H1 (cell line): Measurements from ENCODE around the gene CSNK1D.

Experiments
- CEBPB ChIP-seq: IDR thresholded peaks from 2 replicates; pipeline ENCODE4 v1.6.1; 2012; ENCODE audit warnings: low read depth, low read length
- POLR2A ChIP-seq, 2 experiments: IDR thresholded peaks; 1 replicate in 1 of 2; 2 replicates in 1 of 2; pipeline ENCODE4 v1.6.1; 2011; ENCODE audit warnings: low read depth in 2 of 2, low read length in 2 of 2, mild to moderate bottlenecking in 2 of 2; ENCODE audit errors: control extremely low read depth in 1 of 2
- SIN3A ChIP-seq, 2 experiments: IDR thresholded peaks in 1 of 2; conservative IDR thresholded peaks in 1 of 2; 2 replicates each; pipeline ENCODE4 v1.6.1; 2011 to 2012; ENCODE audit warnings: low read length in 2 of 2, improper control_type of control experiment in 1 of 2, low read depth in 1 of 2, mild to moderate bottlenecking in 1 of 2
- SP1 ChIP-seq: IDR thresholded peaks from 2 replicates; pipeline ENCODE4 v1.6.1; 2011; ENCODE audit warnings: low read depth, low read length
- TF ChIP-seq, protein P1 (sequence below), 3 experiments: IDR thresholded peaks; 1 replicate in 2 of 3; 2 replicates in 1 of 3; pipeline versions ENCODE4 v1.5.1 to v1.6.1; 2011; ENCODE audit warnings: low read length in 3 of 3, mild to moderate bottlenecking in 3 of 3, inconsistent platforms in 2 of 3, low read depth in 1 of 3, moderate library complexity in 1 of 3; ENCODE audit not compliant: insufficient read depth in 1 of 3; ENCODE audit errors: control extremely low read depth in 1 of 3
- TF ChIP-seq, protein P2 (sequence below): IDR thresholded peaks from 2 replicates; pipeline ENCODE4 v1.6.1; 2011; ENCODE audit warnings: low read length, improper control_type of control experiment
- TF ChIP-seq, protein P3 (sequence below): IDR thresholded peaks from 2 replicates; pipeline ENCODE4 v1.6.1; 2012; ENCODE audit warnings: inconsistent platforms

DNA sequence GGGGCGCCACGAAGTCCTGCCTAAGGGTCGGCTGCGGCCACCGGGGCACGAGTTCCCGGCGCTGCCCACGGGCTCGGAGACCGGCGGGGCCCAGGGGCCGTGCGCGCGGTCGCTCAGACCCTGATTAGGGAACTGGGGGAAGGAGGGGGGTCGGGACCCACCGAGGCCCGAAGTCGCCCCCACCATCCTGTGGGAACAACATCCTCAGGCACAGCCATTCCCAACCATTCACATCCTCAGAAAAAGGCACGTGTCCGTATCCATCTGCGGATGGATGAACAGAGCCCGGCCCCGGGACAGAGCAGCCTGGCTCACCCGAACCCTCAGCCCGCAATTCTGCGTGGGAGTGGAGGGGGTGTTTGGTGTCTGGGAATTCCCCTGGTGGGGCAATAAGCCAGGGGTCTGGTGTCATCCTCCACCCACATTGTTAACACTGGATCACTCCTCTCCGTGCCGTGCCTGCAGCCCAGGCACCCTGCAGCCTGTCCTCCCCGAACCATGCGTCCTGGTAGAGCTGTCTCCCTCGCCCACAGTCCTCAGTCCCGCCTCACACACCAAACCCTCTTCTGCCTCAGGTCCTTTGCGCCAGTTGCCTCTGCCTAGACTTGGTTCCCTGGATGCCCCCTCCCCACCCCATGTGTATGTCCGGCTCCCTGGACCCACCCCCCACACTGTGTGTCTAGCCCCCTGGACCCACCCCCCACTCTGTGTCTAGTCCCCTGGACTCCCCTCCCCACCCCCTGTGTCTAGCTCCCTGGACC is 60.1 kb downstream of the CSNK1D start:
- no peak for TF ChIP-seq SIN3A (conservative IDR thresholded peaks at IDR 0.05 in 1 of 2, IDR thresholded peaks at IDR 0.05 in 1 of 2; ENCODE audit: low read depth in 1 of 2, low read length in 2 of 2)
- TF ChIP-seq, protein P1, sequence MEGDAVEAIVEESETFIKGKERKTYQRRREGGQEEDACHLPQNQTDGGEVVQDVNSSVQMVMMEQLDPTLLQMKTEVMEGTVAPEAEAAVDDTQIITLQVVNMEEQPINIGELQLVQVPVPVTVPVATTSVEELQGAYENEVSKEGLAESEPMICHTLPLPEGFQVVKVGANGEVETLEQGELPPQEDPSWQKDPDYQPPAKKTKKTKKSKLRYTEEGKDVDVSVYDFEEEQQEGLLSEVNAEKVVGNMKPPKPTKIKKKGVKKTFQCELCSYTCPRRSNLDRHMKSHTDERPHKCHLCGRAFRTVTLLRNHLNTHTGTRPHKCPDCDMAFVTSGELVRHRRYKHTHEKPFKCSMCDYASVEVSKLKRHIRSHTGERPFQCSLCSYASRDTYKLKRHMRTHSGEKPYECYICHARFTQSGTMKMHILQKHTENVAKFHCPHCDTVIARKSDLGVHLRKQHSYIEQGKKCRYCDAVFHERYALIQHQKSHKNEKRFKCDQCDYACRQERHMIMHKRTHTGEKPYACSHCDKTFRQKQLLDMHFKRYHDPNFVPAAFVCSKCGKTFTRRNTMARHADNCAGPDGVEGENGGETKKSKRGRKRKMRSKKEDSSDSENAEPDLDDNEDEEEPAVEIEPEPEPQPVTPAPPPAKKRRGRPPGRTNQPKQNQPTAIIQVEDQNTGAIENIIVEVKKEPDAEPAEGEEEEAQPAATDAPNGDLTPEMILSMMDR (IDR thresholded peaks at IDR 0.05; ENCODE audit: control extremely low read depth in 1 of 3, insufficient read depth in 1 of 3, low read depth in 1 of 3, low read length in 3 of 3), result no peak
- TF ChIP-seq POLR2A (IDR thresholded peaks at IDR 0.05; ENCODE audit: control extremely low read depth in 1 of 2, low read depth in 2 of 2, low read length in 2 of 2), result no peak
- TF ChIP-seq, protein P2, sequence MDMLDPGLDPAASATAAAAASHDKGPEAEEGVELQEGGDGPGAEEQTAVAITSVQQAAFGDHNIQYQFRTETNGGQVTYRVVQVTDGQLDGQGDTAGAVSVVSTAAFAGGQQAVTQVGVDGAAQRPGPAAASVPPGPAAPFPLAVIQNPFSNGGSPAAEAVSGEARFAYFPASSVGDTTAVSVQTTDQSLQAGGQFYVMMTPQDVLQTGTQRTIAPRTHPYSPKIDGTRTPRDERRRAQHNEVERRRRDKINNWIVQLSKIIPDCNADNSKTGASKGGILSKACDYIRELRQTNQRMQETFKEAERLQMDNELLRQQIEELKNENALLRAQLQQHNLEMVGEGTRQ, result peak; percentile 65
- no peak for TF ChIP-seq CEBPB
- TF ChIP-seq, protein P3, sequence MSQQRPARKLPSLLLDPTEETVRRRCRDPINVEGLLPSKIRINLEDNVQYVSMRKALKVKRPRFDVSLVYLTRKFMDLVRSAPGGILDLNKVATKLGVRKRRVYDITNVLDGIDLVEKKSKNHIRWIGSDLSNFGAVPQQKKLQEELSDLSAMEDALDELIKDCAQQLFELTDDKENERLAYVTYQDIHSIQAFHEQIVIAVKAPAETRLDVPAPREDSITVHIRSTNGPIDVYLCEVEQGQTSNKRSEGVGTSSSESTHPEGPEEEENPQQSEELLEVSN, result no peak; the same call in 1 of the 2 replicates
- no peak for TF ChIP-seq SP1
